Gastroesophageal sphincter (tissue), 4 donors: ENCODE results near the gene ETFA. TPM values are rescaled to one million over a fixed set of nuclear protein-coding genes. Genes with fewer than 3 reads are reported as not detected.

ENCODE experiments used
- ATAC-seq: fragments of 150-250 bp; one replicate; pipeline ENCODE4 v1.9.1; 2016; ENCODE audit warnings: mild to moderate bottlenecking, moderate library complexity
- H3K27ac ChIP-seq, 4 donors: fragments of 200-600 bp; sonication (generic) in 3 of 4; 1 replicate in 3 of 4; 2 replicates in 1 of 4; pipeline ENCODE4 v1.5.1; 2016 to 2019
- H3K27me3 ChIP-seq: fragments of 200-600 bp; sonication (generic); one replicate; pipeline ENCODE4 v1.5.1; 2019
- H3K36me3 ChIP-seq, 2 donors: fragments of 200-600 bp; sonication (generic); one replicate each; pipeline ENCODE4 v1.5.1; 2019; ENCODE audit warnings: control low read depth in 1 of 2
- H3K4me1 ChIP-seq, 3 donors: fragments of 200-600 bp; sonication (generic); 1 replicate in 2 of 3; 2 replicates in 1 of 3; pipeline ENCODE4 v1.5.1; 2016 to 2019; ENCODE audit warnings: control low read depth in 2 of 3
- H3K4me3 ChIP-seq, 2 donors: fragments of 200-600 bp; sonication (generic); one replicate each; pipeline ENCODE4 v1.5.1; 2019; ENCODE audit warnings: mild to moderate bottlenecking in 1 of 2, moderate library complexity in 1 of 2
- H3K9me3 ChIP-seq, 3 donors: fragments of 200-600 bp; sonication (generic); one replicate each; pipeline ENCODE4 v1.5.1; 2017 to 2019; ENCODE audit warnings: control low read depth in 2 of 3
- CTCF ChIP-seq, 4 experiments: fragments of 200-600 bp in 2 of 4; fragments of 450-650 bp in 2 of 4; sonication (generic) in 1 of 4; IDR thresholded peaks; one replicate each; pipeline ENCODE4 v1.5.1; 2017 to 2019; ENCODE audit warnings: antibody characterized with exemption in 4 of 4, mild to moderate bottlenecking in 2 of 4, moderate library complexity in 2 of 4
- EP300 ChIP-seq: sonication (generic); formaldehyde crosslinking; IDR thresholded peaks from one replicate; pipeline ENCODE4 v1.6.1; 2017; ENCODE audit warnings: antibody characterized with exemption, mild to moderate bottlenecking
- POLR2A ChIP-seq, 2 donors: fragments of 450-650 bp; IDR thresholded peaks; one replicate each; pipeline ENCODE4 v1.6.1; 2017; ENCODE audit warnings: antibody characterized with exemption in 2 of 2, mild to moderate bottlenecking in 2 of 2, moderate library complexity in 1 of 2
- POLR2AphosphoS5 ChIP-seq: sonication (generic); formaldehyde crosslinking; IDR thresholded peaks from one replicate; pipeline ENCODE4 v1.6.1; 2017; ENCODE audit warnings: antibody characterized with exemption
- WGBS, 2 donors: methylation state at CpG; one replicate each; pipeline ENCODE4 v1.1.5; 2018; ENCODE audit warnings: low coverage in 1 of 2; 5-methylcytosine and 5-hydroxymethylcytosine counted together
- total RNA-seq, 4 donors: library from RNA; depleted of rRNA; stranded (reverse); fragments of >200 nt; gene quantifications; one replicate each; pipeline ENCODE4 v1.1.0, GENCODE V29; 2016

Gene ETFA
- total RNA-seq, 4 donors from 2014 or later: 113 to 168 (median 137) TPM

- peaks cover 0 to 2% of the 10 kb centered on the region in 2 donors for H3K36me3 ChIP-seq
- WGBS, 2 donors: 60 to 66% methylated on average over 2 of the region's 2 CpGs
- TF ChIP-seq POLR2A (IDR thresholded peaks at IDR 0.05): no peak
- no peak for TF ChIP-seq CTCF (IDR thresholded peaks at IDR 0.05)
- no peak for TF ChIP-seq POLR2AphosphoS5
- TF ChIP-seq EP300: no peak
- H3K9me3 ChIP-seq: no peaks in the 10 kb centered on the region
- no peak overlapping the region for H3K27ac ChIP-seq
- H3K4me3 ChIP-seq: no peak overlapping the region
- H3K27me3 ChIP-seq: no peaks in the 10 kb centered on the region
- ATAC-seq: no peak
- peaks cover 0 to 13% (median 0%) of the 10 kb centered on the region in 3 donors for H3K4me1 ChIP-seq
Observed at GRCh38 chr15:76236350-76236749, 74.9 kb downstream of the ETFA start.

- WGBS, 2 donors: 81 to 86% methylated on average over 3 of the region's 3 CpGs
- H3K4me3 ChIP-seq: no peak overlapping the region
Observed at GRCh38 chr15:76235186-76235826, 76.0 kb downstream of the ETFA start.

GRCh38 chr15:76234337-76234889, 76.9 kb downstream of the ETFA start:
- Histone ChIP-seq H3K36me3 (peaks cover 0 to 16% of the 10 kb centered on the region in 2 donors), H3K9me3 (no peaks in the 10 kb centered on the region), H3K4me1 (peaks cover 0 to 13% (median 0%) of the 10 kb centered on the region in 3 donors), H3K27me3 (no peaks in the 10 kb centered on the region), H3K4me3 (no peak overlapping the region), H3K27ac (no peak overlapping the region)
- TF ChIP-seq EP300: no peak
- TF ChIP-seq CTCF (IDR thresholded peaks at IDR 0.05): no peak
- no peak for TF ChIP-seq POLR2AphosphoS5
- no peak for TF ChIP-seq POLR2A (IDR thresholded peaks at IDR 0.05)
- no peak for ATAC-seq
- WGBS, 2 donors: 70 to 91% methylated on average over 4 of the region's 4 CpGs

More at GRCh38 chr15:76235186-76235826, 76.0 kb downstream of the ETFA start:
- peaks cover 0 to 13% (median 0%) of the 10 kb centered on the region in 3 donors for H3K4me1 ChIP-seq
- no peaks in the 10 kb centered on the region for H3K9me3 ChIP-seq
- ATAC-seq: no peak
- H3K36me3 ChIP-seq: peaks cover 0 to 11% of the 10 kb centered on the region in 2 donors
- H3K27me3 ChIP-seq: no peaks in the 10 kb centered on the region
- peak in 3 of 4 experiments; percentile 24 to 50 (median 29) for TF ChIP-seq CTCF (IDR thresholded peaks at IDR 0.05)
- TF ChIP-seq POLR2A (IDR thresholded peaks at IDR 0.05): no peak
- no peak overlapping the region for H3K27ac ChIP-seq

- Histone ChIP-seq H3K9me3 (no peaks in the 10 kb centered on the region), H3K4me3 (no peak overlapping the region), H3K4me1 (peaks cover 0 to 11% (median 0%) of the 10 kb centered on the region in 3 donors), H3K27me3 (no peaks in the 10 kb centered on the region), H3K36me3 (peaks cover 0 to 20% of the 10 kb centered on the region in 2 donors), H3K27ac (no peak overlapping the region)
- WGBS, 2 donors: 71 to 95% methylated on average over 1 of the region's 1 CpG
- no peak for ATAC-seq
- TF ChIP-seq POLR2A (IDR thresholded peaks at IDR 0.05) (no peak), CTCF (IDR thresholded peaks at IDR 0.05) (no peak), EP300 (no peak), POLR2AphosphoS5 (no peak)
Observed at GRCh38 chr15:76233921-76234320, 77.3 kb downstream of the ETFA start.

GRCh38 chr15:76229266-76229665, 82.0 kb downstream of the ETFA start:
- TF ChIP-seq EP300: no peak
- TF ChIP-seq CTCF (IDR thresholded peaks at IDR 0.05): no peak
- no peak for TF ChIP-seq POLR2A (IDR thresholded peaks at IDR 0.05)
- no peak for TF ChIP-seq POLR2AphosphoS5
- H3K4me3 ChIP-seq: no peak overlapping the region
- no peaks in the 10 kb centered on the region for H3K4me1 ChIP-seq
- H3K36me3 ChIP-seq: peaks cover 0 to 61% of the 10 kb centered on the region in 2 donors
- WGBS, 2 donors: 75 to 100% methylated on average over 1 of the region's 1 CpG
- H3K27me3 ChIP-seq: no peaks in the 10 kb centered on the region
- ATAC-seq: no peak
- H3K9me3 ChIP-seq: no peaks in the 10 kb centered on the region
- H3K27ac ChIP-seq: no peak overlapping the region
